Measurements from ENCODE around the gene RBBP8. TPM values are rescaled to one million over a fixed set of nuclear protein-coding genes. Genes with fewer than 3 reads are reported as not detected.

RBBP8 gene
- total RNA-seq, 2 donors from 2014 or later, result 9.7 to 10.2 TPM

GRCh38 chr18:23068011-23068410 lies 134.9 kb downstream of the RBBP8 start:
- DNase-seq (ENCODE audit: low spot score) (no peak), ATAC-seq (ENCODE audit: insufficient number of reproducible peaks, low FRiP score, low read depth) (no peak)
- Histone ChIP-seq H3K27me3 (replicated peaks; ENCODE audit: insufficient read depth) (no peaks in the 10 kb centered on the region), H3K4me1 (ENCODE audit: control insufficient read depth in 1 of 2, low read depth in 2 of 2) (no peaks in the 10 kb centered on the region), H3K4me3 (no peak overlapping the region), H3K27ac (no peak overlapping the region), H3K9me3 (no peaks in the 10 kb centered on the region), H3K36me3 (no peaks in the 10 kb centered on the region)
- no peak for TF ChIP-seq CTCF (IDR thresholded peaks at IDR 0.05)

- H3K4me1 ChIP-seq (ENCODE audit: control insufficient read depth in 1 of 2, low read depth in 2 of 2), result no peaks in the 10 kb centered on the region
- H3K4me3 ChIP-seq, result no peak overlapping the region
- DNase-seq (ENCODE audit: low spot score) (no peak), ATAC-seq (ENCODE audit: insufficient number of reproducible peaks, low FRiP score, low read depth) (no peak)
- no peaks in the 10 kb centered on the region for H3K36me3 ChIP-seq
- no peak for TF ChIP-seq CTCF (IDR thresholded peaks at IDR 0.05)
- no peaks in the 10 kb centered on the region for H3K9me3 ChIP-seq
- H3K27ac ChIP-seq, result no peak overlapping the region
- H3K27me3 ChIP-seq (replicated peaks; ENCODE audit: insufficient read depth), result no peaks in the 10 kb centered on the region
Observed at GRCh38 chr18:23068570-23069310, 135.6 kb downstream of the RBBP8 start.

- no peak for ATAC-seq (ENCODE audit: insufficient number of reproducible peaks, low FRiP score, low read depth)
- Histone ChIP-seq H3K36me3 (no peaks in the 10 kb centered on the region), H3K9me3 (no peaks in the 10 kb centered on the region), H3K4me3 (no peak overlapping the region), H3K4me1 (ENCODE audit: control insufficient read depth in 1 of 2, low read depth in 2 of 2) (no peaks in the 10 kb centered on the region), H3K27ac (no peak overlapping the region), H3K27me3 (replicated peaks; ENCODE audit: insufficient read depth) (no peaks in the 10 kb centered on the region)
- no peak for TF ChIP-seq CTCF (IDR thresholded peaks at IDR 0.05)
- DNase-seq (ENCODE audit: low spot score), result no peak
Observed at GRCh38 chr18:23069481-23069880, 136.4 kb downstream of the RBBP8 start.

GRCh38 chr18:23069898-23070297 lies 136.8 kb downstream of the RBBP8 start:
- DNase-seq (ENCODE audit: low spot score), result no peak
- Histone ChIP-seq H3K4me3 (no peak overlapping the region), H3K27me3 (replicated peaks; ENCODE audit: insufficient read depth) (no peaks in the 10 kb centered on the region), H3K36me3 (no peaks in the 10 kb centered on the region), H3K9me3 (no peaks in the 10 kb centered on the region), H3K27ac (no peak overlapping the region), H3K4me1 (ENCODE audit: control insufficient read depth in 1 of 2, low read depth in 2 of 2) (no peaks in the 10 kb centered on the region)
- ATAC-seq (ENCODE audit: insufficient number of reproducible peaks, low FRiP score, low read depth), result no peak
- TF ChIP-seq CTCF (IDR thresholded peaks at IDR 0.05), result no peak

DNA sequence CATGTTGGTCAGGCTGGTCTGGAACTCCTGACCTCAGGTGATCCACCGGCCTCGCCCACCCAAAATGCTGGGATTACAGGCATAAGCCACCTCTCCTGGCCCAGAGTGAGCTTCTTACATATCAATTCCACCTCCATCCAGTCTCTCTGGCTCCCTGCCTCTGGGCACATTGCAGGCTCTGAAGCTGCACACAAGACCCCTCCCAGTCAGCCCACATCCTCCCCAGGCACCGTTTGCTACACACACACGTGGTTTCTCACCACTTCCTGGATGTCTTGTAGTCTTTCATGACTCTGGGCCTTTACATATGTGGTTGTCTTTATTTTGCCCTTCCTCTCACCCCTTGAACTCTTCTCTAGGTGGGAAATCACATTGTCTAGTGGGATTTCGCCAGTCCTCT lies 138.2 kb downstream of the RBBP8 start:
- DNase-seq (ENCODE audit: low spot score) (no peak), ATAC-seq (ENCODE audit: insufficient number of reproducible peaks, low FRiP score, low read depth) (no peak)
- Histone ChIP-seq H3K36me3 (no peaks in the 10 kb centered on the region), H3K27me3 (replicated peaks; ENCODE audit: insufficient read depth) (no peaks in the 10 kb centered on the region), H3K9me3 (no peaks in the 10 kb centered on the region), H3K27ac (no peak overlapping the region), H3K4me3 (no peak overlapping the region), H3K4me1 (ENCODE audit: control insufficient read depth in 1 of 2, low read depth in 2 of 2) (no peaks in the 10 kb centered on the region)
- no peak for TF ChIP-seq CTCF (IDR thresholded peaks at IDR 0.05)
